ENCODE data around the gene VPS39. TPM values are rescaled to one million over a fixed set of nuclear protein-coding genes. Genes with fewer than 3 reads are reported as not detected.

The VPS39 gene
- polyA plus RNA-seq, 1 of the 3 experiments (the other 2 are of a cell fraction), result 61.1 TPM

DNA sequence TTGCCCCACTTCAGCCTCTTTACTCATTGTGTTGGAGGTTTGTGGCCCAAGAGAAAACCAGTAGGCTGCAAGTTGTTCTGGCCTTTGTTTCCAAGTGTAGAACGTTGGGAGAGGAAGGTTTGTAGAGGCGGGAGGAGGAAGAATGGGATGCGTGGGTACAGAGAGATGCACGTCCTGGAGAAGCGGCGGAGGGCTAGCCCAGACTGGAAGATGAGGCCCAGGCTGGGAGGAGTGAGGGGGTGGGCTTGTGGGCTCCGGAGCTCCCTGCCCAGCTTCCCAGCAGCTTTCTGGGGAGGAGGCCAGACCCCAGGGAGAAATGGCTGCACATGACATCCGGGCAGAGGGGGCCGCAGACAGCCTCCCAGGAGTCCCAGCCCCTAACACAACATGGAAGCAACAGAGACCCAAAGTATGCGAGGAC lies 57.0 kb downstream of the VPS39 start:
- no peak for DNase-seq
- Histone ChIP-seq H3K27ac (ENCODE audit: low read depth in 2 of 2, low read length in 1 of 2) (no peak overlapping the region), H3K4me1 (ENCODE audit: control insufficient read depth in 1 of 2, insufficient read depth in 2 of 2, low read depth in 1 of 2, low read length in 1 of 2) (peaks cover 0 to 4% of the 10 kb centered on the region in 2 experiments; a peak in 2 of 4 replicates), H3K36me3 (replicated peaks in 1 of 2; ENCODE audit: control insufficient read depth in 1 of 2, insufficient read depth in 2 of 2, low read length in 1 of 2) (no peaks in the 10 kb centered on the region), H3K9me3 (no peaks in the 10 kb centered on the region), H3K4me2 (no peak overlapping the region), H3K4me3 (ENCODE audit: low read depth in 2 of 2, low read length in 1 of 2) (no peak overlapping the region), H3K79me2 (ENCODE audit: insufficient read depth) (no peaks in the 10 kb centered on the region), H3K27me3 (ENCODE audit: insufficient read depth) (no peaks in the 10 kb centered on the region), H4K20me1 (ENCODE audit: insufficient read depth) (no peaks in the 10 kb centered on the region), H3F3A (replicated peaks; ENCODE audit: insufficient read depth) (no peaks in the 10 kb centered on the region), H2AFZ (ENCODE audit: low read depth) (no peak overlapping the region), H3K9ac (no peak overlapping the region), H3K9me2 (no peaks in the 10 kb centered on the region)
- POLR2A ChIA-PET, result no interaction called here
- TF ChIP-seq SMC3 (IDR thresholded peaks at IDR 0.05; ENCODE audit: low read depth, low read length), result no peak
- no peak for TF ChIP-seq ZBTB33 (IDR thresholded peaks at IDR 0.05; ENCODE audit: borderline replicate concordance, low read depth)
- no peak for TF ChIP-seq POLR2AphosphoS5 (IDR thresholded peaks at IDR 0.05; ENCODE audit: low read depth, low read length)
- TF ChIP-seq TCF12 (IDR thresholded peaks at IDR 0.05), result no peak
- TF ChIP-seq USF1 (IDR thresholded peaks at IDR 0.05; ENCODE audit: borderline replicate concordance, low read depth), result no peak
- TF ChIP-seq YY1 (IDR thresholded peaks at IDR 0.05; ENCODE audit: low read depth), result no peak
- no peak for TF ChIP-seq GABPA (IDR thresholded peaks at IDR 0.05; ENCODE audit: low read depth)
- WGBS (ENCODE audit: low lambda C conversion rate), result 81% methylated on average over 10 of the region's 10 CpGs
- CTCF ChIA-PET, result interaction anchor here (4.1 kb wide), 1 partner anchor 14 kb away, joined by 29 read pairs; no protein-coding TSS in a partner anchor

- no peaks in the 10 kb centered on the region for H4K20me1 ChIP-seq (ENCODE audit: insufficient read depth)
- no peak for DNase-seq
- H3K4me3 ChIP-seq (ENCODE audit: low read depth in 2 of 2, low read length in 1 of 2), result no peak overlapping the region
- no peaks in the 10 kb centered on the region for H3K36me3 ChIP-seq (replicated peaks in 1 of 2; ENCODE audit: control insufficient read depth in 1 of 2, insufficient read depth in 2 of 2, low read length in 1 of 2)
- TF ChIP-seq RAD21 (IDR thresholded peaks at IDR 0.05; ENCODE audit: low read length), result no peak
- TF ChIP-seq RXRA (IDR thresholded peaks at IDR 0.05; ENCODE audit: borderline replicate concordance, low read depth), result no peak
- H3K4me1 ChIP-seq (ENCODE audit: control insufficient read depth in 1 of 2, insufficient read depth in 2 of 2, low read depth in 1 of 2, low read length in 1 of 2), result no peaks in the 10 kb centered on the region; a peak in 2 of 4 replicates
- H3K9me2 ChIP-seq, result no peaks in the 10 kb centered on the region
- 83% methylated on average over 16 of the region's 17 CpGs for WGBS (ENCODE audit: low lambda C conversion rate)
- no peak overlapping the region for H3K9ac ChIP-seq
- no peaks in the 10 kb centered on the region for H3K27me3 ChIP-seq (ENCODE audit: insufficient read depth)
- H3K79me2 ChIP-seq (ENCODE audit: insufficient read depth), result no peaks in the 10 kb centered on the region
- no peaks in the 10 kb centered on the region for H3K9me3 ChIP-seq
- H3K27ac ChIP-seq (ENCODE audit: low read depth in 2 of 2, low read length in 1 of 2), result no peak overlapping the region
- no peak overlapping the region for H3K4me2 ChIP-seq
- no peaks in the 10 kb centered on the region for H3F3A ChIP-seq (replicated peaks; ENCODE audit: insufficient read depth)
- ChIA-PET CTCF (interaction anchor here (1.3 to 4.1 kb wide), 2 partner anchors 13 to 15 kb away, joined by 3 to 29 read pairs; no protein-coding TSS in a partner anchor), POLR2A (no interaction called here)
- H2AFZ ChIP-seq (ENCODE audit: low read depth), result no peak overlapping the region
Observed at GRCh38 chr15:42150219-42150970, 57.7 kb downstream of the VPS39 start.
